PFSK-1 (cell line): ENCODE data around the gene STIM1.

ENCODE experiments used
- FOXP2 ChIP-seq: optimal IDR thresholded peaks from 2 replicates; pipeline ENCODE3; 2011; ENCODE audit warnings: borderline replicate concordance, control low read depth, inconsistent platforms; ENCODE audit not compliant: insufficient read depth; ENCODE audit errors: extremely low read length, extremely low read depth
- POLR2AphosphoS5 ChIP-seq: IDR thresholded peaks from 2 replicates; pipeline ENCODE4 v1.6.1; 2012; ENCODE audit warnings: low read depth, mild to moderate bottlenecking, control low read depth, low read length, moderate library complexity
- REST ChIP-seq, 2 experiments: IDR thresholded peaks; 2 replicates each; pipeline versions ENCODE4 v1.6.1 to v1.8.0; 2011 to 2012; ENCODE audit warnings: low read depth in 2 of 2, low read length in 2 of 2, control low read depth in 1 of 2, inconsistent platforms in 1 of 2, mild to moderate bottlenecking in 1 of 2, moderate library complexity in 1 of 2; ENCODE audit not compliant: insufficient read depth in 1 of 2
- SIN3A ChIP-seq: IDR thresholded peaks from 2 replicates; pipeline ENCODE4 v1.6.1; 2012; ENCODE audit warnings: mild to moderate bottlenecking, low read length, moderate library complexity, borderline replicate concordance; ENCODE audit not compliant: insufficient read depth
- TAF1 ChIP-seq: IDR thresholded peaks from 2 replicates; pipeline ENCODE4 v1.6.1; 2012; ENCODE audit warnings: low read length, control low read depth, borderline replicate concordance; ENCODE audit not compliant: insufficient read depth

- no peak for TF ChIP-seq REST (IDR thresholded peaks at IDR 0.05; ENCODE audit: insufficient read depth in 1 of 2, low read depth in 2 of 2, low read length in 2 of 2)
- TF ChIP-seq TAF1: no peak
- TF ChIP-seq SIN3A: no peak
- TF ChIP-seq FOXP2: no peak
- no peak for TF ChIP-seq POLR2AphosphoS5
Measured at GRCh38 chr11:3989921-3990290, 134.4 kb downstream of the STIM1 start.
